T-helper 1 cell (primary cell): Measurements from ENCODE around the gene ZNF697.
"Not testable (repeated sequence)": the region's sequence is repeated elsewhere in the genome, so short reads cannot be mapped to it uniquely, and the experiment has no call there.

ENCODE experiments used
- DNase-seq, 5 donors: peaks; one replicate each; pipeline ENCODE4 v3.0.0-alpha.2; 2012 to 2020

ZNF697 gene

GRCh38 chr1:119600561-119600960, 47.5 kb downstream of the ZNF697 start:
- DNase-seq, result no peak

- no peak for DNase-seq
Measured at GRCh38 chr1:119595606-119596005, 52.5 kb downstream of the ZNF697 start.

- DNase-seq, result no peak
Measured at GRCh38 chr1:119595168-119595567, 52.9 kb downstream of the ZNF697 start.

GRCh38 chr1:119594376-119594775, 53.7 kb downstream of the ZNF697 start:
- no peak for DNase-seq

GRCh38 chr1:119593805-119594204, 54.3 kb downstream of the ZNF697 start:
- no peak for DNase-seq

- DNase-seq, result no peak
Measured at GRCh38 chr1:119590393-119590792, 57.7 kb downstream of the ZNF697 start.

- DNase-seq, result no peak
Measured at GRCh38 chr1:119588621-119589020, 59.4 kb downstream of the ZNF697 start.

- no peak for DNase-seq
Measured at GRCh38 chr1:119587341-119587740, 60.7 kb downstream of the ZNF697 start.

GRCh38 chr1:119585801-119586200, 62.3 kb downstream of the ZNF697 start:
- not testable (repeated sequence) for DNase-seq

GRCh38 chr1:119582801-119583200, 65.3 kb downstream of the ZNF697 start:
- DNase-seq, result peak in 1 of 5 donors; percentile 9

- not testable (repeated sequence) for DNase-seq
Measured at GRCh38 chr1:119581076-119581475, 67.0 kb downstream of the ZNF697 start.

- no peak for DNase-seq
Measured at GRCh38 chr1:119573886-119574285, 74.2 kb downstream of the ZNF697 start.

- DNase-seq, result not testable (repeated sequence)
Measured at GRCh38 chr1:119569930-119570622, 78.0 kb downstream of the ZNF697 start.
